Stimulated activated CD4-positive, alpha-beta T cell treated with anti-CD3 and anti-CD28 coated beads, Interleukin-1b, Interleukin-23, amount 100 ng/mL, for 24 hours (primary cell): ENCODE measurements around the gene SH3D19.

Source experiments
- DNase-seq, 4 experiments: peaks; one replicate each; pipeline ENCODE4 v3.0.0-alpha.2; 2020; ENCODE audit warnings: low read depth in 4 of 4, low spot score in 1 of 4

Gene SH3D19

GRCh38 chr4:151231915-151232595, 93.3 kb downstream of the SH3D19 start:
- DNase-seq = no peak

- no peak for DNase-seq
These were observed 97.0 kb downstream of the SH3D19 start for GRCh38 chr4:151228189-151229119.

GRCh38 chr4:151227731-151228130, 97.7 kb downstream of the SH3D19 start:
- no peak for DNase-seq

- no peak for DNase-seq
These were observed 98.2 kb downstream of the SH3D19 start for GRCh38 chr4:151227172-151227571.

GRCh38 chr4:151226004-151226932, 99.1 kb downstream of the SH3D19 start:
- no peak for DNase-seq

- no peak for DNase-seq
These were observed 101.9 kb downstream of the SH3D19 start for GRCh38 chr4:151223465-151223864.

GRCh38 chr4:151219948-151220347, 105.5 kb downstream of the SH3D19 start:
- no peak for DNase-seq

GRCh38 chr4:151219091-151219490, 106.3 kb downstream of the SH3D19 start:
- no peak for DNase-seq

- DNase-seq = no peak
These were observed 107.1 kb downstream of the SH3D19 start for GRCh38 chr4:151218343-151218742.

- DNase-seq = no peak
These were observed 108.1 kb downstream of the SH3D19 start for GRCh38 chr4:151217326-151217725.

- DNase-seq = no peak
These were observed 110.1 kb downstream of the SH3D19 start for GRCh38 chr4:151215295-151215694.

- DNase-seq = no peak
These were observed 117.5 kb downstream of the SH3D19 start for GRCh38 chr4:151207868-151208267.

GRCh38 chr4:151207186-151207585, 118.2 kb downstream of the SH3D19 start:
- DNase-seq = no peak

- no peak for DNase-seq
These were observed 119.0 kb downstream of the SH3D19 start for GRCh38 chr4:151206241-151207005.

GRCh38 chr4:151205722-151206121, 119.7 kb downstream of the SH3D19 start:
- DNase-seq = no peak

- no peak for DNase-seq
These were observed 120.4 kb downstream of the SH3D19 start for GRCh38 chr4:151204925-151205524.

GRCh38 chr4:151202851-151203455, 122.5 kb downstream of the SH3D19 start:
- DNase-seq = no peak

- DNase-seq = no peak
These were observed 123.0 kb downstream of the SH3D19 start for GRCh38 chr4:151202381-151202780.

GRCh38 chr4:151199319-151200190, 125.8 kb downstream of the SH3D19 start:
- no peak for DNase-seq
